Neutrophil (primary cell): ENCODE data around the gene BCAN.

ENCODE experiments used
- H3K27ac ChIP-seq: fragments of 200-600 bp; sonication (generic); 2 replicates; pipeline ENCODE4 v1.5.1; 2016; ENCODE audit warnings: mild to moderate bottlenecking, moderate library complexity
- H3K27me3 ChIP-seq: fragments of 200-600 bp; sonication (generic); 2 replicates; pipeline ENCODE4 v1.6.0; 2016; ENCODE audit warnings: mild to moderate bottlenecking
- H3K36me3 ChIP-seq: fragments of 200-600 bp; sonication (generic); 2 replicates; pipeline ENCODE4 v1.5.1; 2017
- H3K4me1 ChIP-seq, 2 experiments: fragments of 200-600 bp in 1 of 2; sonication (generic) in 1 of 2; 1 replicate in 1 of 2; 2 replicates in 1 of 2; pipeline versions ENCODE4 v1.5.1 to v1.6.1; 2013 to 2016; ENCODE audit warnings: low read depth in 1 of 2, low read length in 1 of 2, mild to moderate bottlenecking in 1 of 2, moderate library complexity in 1 of 2; ENCODE audit not compliant: control insufficient read depth in 1 of 2, insufficient read depth in 1 of 2
- H3K4me3 ChIP-seq, 2 experiments: fragments of 200-600 bp in 1 of 2; sonication (generic) in 1 of 2; 1 replicate in 1 of 2; 2 replicates in 1 of 2; pipeline ENCODE4 v1.5.1; 2013 to 2016; ENCODE audit warnings: low read depth in 1 of 2, low read length in 1 of 2, mild to moderate bottlenecking in 1 of 2, moderate library complexity in 1 of 2
- H3K9me3 ChIP-seq: fragments of 200-600 bp; sonication (generic); 2 replicates; pipeline ENCODE4 v1.5.1; 2016
- TF ChIP-seq, protein P1 (sequence below): fragments of 200-600 bp; sonication (generic); IDR thresholded peaks from 2 replicates; pipeline ENCODE4 v1.5.1; 2016; ENCODE audit warnings: antibody characterized with exemption

Gene BCAN

DNA sequence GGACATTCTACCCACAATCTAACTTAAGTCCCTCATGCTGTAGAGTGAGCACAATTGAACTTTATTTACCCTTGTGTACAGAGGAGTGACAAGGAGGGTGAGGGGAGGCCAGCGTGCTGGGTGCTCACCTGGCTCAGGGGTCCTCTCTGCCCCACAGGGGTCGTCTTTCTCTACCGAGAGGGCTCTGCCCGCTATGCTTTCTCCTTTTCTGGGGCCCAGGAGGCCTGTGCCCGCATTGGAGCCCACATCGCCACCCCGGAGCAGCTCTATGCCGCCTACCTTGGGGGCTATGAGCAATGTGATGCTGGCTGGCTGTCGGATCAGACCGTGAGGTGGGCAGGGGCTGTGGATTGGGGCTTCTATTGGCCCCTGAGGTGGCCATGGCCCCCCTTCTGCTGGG is 5.4 kb downstream of the BCAN start:
- TF ChIP-seq, protein P1, sequence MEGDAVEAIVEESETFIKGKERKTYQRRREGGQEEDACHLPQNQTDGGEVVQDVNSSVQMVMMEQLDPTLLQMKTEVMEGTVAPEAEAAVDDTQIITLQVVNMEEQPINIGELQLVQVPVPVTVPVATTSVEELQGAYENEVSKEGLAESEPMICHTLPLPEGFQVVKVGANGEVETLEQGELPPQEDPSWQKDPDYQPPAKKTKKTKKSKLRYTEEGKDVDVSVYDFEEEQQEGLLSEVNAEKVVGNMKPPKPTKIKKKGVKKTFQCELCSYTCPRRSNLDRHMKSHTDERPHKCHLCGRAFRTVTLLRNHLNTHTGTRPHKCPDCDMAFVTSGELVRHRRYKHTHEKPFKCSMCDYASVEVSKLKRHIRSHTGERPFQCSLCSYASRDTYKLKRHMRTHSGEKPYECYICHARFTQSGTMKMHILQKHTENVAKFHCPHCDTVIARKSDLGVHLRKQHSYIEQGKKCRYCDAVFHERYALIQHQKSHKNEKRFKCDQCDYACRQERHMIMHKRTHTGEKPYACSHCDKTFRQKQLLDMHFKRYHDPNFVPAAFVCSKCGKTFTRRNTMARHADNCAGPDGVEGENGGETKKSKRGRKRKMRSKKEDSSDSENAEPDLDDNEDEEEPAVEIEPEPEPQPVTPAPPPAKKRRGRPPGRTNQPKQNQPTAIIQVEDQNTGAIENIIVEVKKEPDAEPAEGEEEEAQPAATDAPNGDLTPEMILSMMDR: no peak
- H3K27me3 ChIP-seq: peaks cover 100% of the 10 kb centered on the region
- no peaks in the 10 kb centered on the region for H3K9me3 ChIP-seq
- H3K27ac ChIP-seq: no peak overlapping the region
- H3K4me3 ChIP-seq: no peak overlapping the region
- no peaks in the 10 kb centered on the region for H3K36me3 ChIP-seq
- H3K4me1 ChIP-seq: no peaks in the 10 kb centered on the region

DNA sequence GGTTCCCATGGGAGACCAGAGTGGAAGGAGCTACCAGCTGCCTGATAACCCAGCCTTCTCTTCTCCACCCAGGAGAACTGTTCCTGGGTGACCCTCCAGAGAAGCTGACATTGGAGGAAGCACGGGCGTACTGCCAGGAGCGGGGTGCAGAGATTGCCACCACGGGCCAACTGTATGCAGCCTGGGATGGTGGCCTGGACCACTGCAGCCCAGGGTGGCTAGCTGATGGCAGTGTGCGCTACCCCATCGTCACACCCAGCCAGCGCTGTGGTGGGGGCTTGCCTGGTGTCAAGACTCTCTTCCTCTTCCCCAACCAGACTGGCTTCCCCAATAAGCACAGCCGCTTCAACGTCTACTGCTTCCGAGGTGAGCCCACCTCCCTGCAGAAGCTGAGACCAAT is 6.6 kb downstream of the BCAN start:
- Histone ChIP-seq H3K27me3 (peaks cover 100% of the 10 kb centered on the region), H3K4me3 (no peak overlapping the region), H3K9me3 (no peaks in the 10 kb centered on the region), H3K4me1 (no peaks in the 10 kb centered on the region), H3K36me3 (no peaks in the 10 kb centered on the region), H3K27ac (no peak overlapping the region)
- TF ChIP-seq, protein P1: no peak

DNA sequence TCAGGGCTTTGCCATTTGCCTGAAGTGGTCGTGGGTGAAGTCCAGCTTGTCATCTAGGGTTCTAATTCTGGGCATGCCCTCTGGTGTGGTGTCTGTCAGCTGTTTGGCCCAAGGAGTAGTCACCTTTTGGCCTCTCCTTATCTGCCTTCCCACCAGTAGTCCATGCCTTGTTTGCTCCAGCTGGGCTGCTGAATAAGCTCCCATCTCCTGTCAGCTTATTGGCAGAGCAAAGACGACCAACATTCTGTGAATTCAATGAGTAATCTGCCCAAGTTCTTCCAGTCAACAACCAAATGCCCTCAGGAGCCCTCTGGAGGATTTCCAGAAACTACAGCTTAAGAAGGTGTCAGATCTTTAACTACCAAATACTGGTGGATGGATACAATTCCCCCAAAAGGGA is 7.0 kb downstream of the BCAN start:
- TF ChIP-seq, protein P1: no peak
- Histone ChIP-seq H3K9me3 (no peaks in the 10 kb centered on the region), H3K27ac (no peak overlapping the region), H3K27me3 (peaks cover 100% of the 10 kb centered on the region), H3K4me1 (no peaks in the 10 kb centered on the region), H3K36me3 (no peaks in the 10 kb centered on the region), H3K4me3 (no peak overlapping the region)

DNA sequence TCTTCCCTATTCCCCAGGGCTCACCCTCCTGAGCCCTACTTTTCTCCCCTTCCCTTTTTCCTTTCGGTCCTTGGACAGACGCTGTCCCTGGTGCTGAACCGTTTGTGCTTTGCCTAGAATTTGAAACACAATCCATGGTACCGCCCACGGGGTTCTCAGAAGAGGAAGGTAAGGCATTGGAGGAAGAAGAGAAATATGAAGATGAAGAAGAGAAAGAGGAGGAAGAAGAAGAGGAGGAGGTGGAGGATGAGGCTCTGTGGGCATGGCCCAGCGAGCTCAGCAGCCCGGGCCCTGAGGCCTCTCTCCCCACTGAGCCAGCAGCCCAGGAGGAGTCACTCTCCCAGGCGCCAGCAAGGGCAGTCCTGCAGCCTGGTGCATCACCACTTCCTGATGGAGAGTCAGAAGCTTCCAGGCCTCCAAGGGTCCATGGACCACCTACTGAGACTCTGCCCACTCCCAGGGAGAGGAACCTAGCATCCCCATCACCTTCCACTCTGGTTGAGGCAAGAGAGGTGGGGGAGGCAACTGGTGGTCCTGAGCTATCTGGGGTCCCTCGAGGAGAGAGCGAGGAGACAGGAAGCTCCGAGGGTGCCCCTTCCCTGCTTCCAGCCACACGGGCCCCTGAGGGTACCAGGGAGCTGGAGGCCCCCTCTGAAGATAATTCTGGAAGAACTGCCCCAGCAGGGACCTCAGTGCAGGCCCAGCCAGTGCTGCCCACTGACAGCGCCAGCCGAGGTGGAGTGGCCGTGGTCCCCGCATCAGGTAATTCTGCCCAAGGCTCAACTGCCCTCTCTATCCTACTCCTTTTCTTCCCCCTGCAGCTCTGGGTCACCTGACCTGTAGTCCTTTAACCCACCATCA is 10.4 kb downstream of the BCAN start:
- TF ChIP-seq, protein P1: no peak
- Histone ChIP-seq H3K27me3 (peaks cover 100% of the 10 kb centered on the region), H3K27ac (no peak overlapping the region), H3K4me1 (peaks cover 6 to 7% of the 10 kb centered on the region in 2 experiments), H3K9me3 (no peaks in the 10 kb centered on the region), H3K4me3 (no peak overlapping the region), H3K36me3 (no peaks in the 10 kb centered on the region)

GRCh38 chr1:156652992-156653355 is 11.1 kb downstream of the BCAN start:
- Histone ChIP-seq H3K27me3 (peaks cover 100% of the 10 kb centered on the region), H3K9me3 (no peaks in the 10 kb centered on the region), H3K27ac (no peak overlapping the region), H3K4me1 (peaks cover 12% of the 10 kb centered on the region in 2 experiments), H3K36me3 (no peaks in the 10 kb centered on the region), H3K4me3 (no peak overlapping the region)
- TF ChIP-seq, protein P1: no peak
